GM19240 (cell line): ENCODE results near the gene ITPR3.

ENCODE experiments used
- DNase-seq: peaks from one replicate; pipeline ENCODE4 v3.0.0; 2011; ENCODE audit warnings: low spot score; ENCODE audit not compliant: insufficient read length

Gene ITPR3

DNA sequence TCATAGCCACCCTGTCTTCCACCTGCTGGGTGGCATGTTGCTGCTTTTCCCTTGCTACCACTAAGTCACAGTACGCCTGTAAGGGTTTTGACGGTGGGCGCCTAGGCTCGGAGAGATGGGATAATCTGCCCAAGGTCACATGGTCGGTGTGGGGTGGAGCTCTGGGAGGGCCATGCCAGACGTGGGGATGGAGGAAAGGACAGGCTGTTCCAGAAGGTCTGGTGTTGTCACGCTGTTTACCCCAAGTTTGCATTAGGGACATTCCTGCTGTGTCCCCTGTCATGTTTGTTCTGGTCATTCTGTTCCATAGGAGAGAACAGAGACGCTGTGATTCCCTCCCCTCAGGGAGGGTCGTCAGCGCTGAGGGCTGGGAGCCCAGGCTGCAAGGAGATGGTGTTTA is 109.5 kb downstream of the ITPR3 start:
- no peak for DNase-seq

DNA sequence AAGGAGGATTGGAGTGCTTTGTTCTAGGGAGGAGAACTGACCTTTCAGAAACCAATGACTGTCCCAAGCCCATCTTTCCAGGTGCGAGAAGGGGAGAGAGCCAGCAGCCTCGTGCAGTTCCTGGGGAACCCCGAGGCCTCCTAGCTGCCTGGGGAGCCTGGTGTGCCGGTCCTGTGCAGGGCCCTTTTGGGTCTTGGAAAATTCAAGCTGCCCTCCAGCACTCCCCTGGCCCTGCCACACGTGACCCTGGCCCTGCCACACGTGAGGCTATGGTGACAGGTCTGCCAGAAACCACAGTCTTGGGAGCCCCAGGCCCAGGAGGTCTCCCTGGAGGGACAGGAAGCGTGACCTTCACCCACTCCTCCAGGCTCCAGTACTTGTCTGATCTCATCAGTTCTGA is 109.9 kb downstream of the ITPR3 start:
- no peak for DNase-seq

DNA sequence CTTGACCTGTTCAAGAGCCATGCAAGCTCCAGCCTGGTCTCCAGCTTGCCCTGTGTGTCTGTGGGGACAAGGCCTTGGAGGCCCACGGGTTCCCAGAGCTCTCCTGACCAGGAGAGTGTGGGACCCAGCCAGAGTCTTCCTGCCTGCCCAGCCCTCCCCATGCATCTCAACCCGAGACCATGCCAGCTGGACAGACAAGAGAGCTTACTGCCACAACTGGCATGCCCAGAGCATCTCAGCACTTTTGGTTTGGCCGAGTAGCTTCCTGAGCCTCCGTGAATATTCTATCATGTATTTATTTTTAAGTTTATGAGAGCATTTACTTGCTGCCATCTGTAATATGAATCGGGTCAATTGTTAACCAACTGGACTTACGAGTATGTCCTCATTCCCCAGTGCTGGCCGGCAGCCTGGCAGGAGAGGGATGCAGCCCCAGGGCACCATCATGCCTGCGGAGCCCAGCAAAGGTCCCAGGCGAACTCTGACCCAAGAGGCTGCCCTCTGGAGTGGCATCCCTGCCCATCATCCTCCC is 110.7 kb downstream of the ITPR3 start:
- no peak for DNase-seq

DNA sequence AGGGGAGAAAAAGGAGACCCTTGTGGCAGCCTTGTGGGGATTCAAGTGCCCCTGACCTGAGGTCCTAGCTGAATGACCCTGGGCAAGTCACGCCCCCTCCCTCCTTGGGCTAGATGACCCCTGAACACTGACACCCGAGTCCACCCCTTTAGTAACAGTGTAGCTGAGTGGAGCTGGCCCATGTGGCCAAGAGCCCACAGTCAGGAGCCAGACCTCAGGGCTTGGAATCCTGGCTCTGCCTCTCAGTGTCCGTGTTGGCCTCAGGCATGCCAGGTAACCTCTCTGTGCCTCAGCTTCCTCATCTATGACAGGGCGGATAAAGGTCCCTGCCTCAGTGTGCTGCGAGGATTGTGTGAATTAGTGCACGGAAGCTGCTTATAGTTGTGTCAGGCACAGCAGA is 111.3 kb downstream of the ITPR3 start:
- DNase-seq, result no peak

DNA sequence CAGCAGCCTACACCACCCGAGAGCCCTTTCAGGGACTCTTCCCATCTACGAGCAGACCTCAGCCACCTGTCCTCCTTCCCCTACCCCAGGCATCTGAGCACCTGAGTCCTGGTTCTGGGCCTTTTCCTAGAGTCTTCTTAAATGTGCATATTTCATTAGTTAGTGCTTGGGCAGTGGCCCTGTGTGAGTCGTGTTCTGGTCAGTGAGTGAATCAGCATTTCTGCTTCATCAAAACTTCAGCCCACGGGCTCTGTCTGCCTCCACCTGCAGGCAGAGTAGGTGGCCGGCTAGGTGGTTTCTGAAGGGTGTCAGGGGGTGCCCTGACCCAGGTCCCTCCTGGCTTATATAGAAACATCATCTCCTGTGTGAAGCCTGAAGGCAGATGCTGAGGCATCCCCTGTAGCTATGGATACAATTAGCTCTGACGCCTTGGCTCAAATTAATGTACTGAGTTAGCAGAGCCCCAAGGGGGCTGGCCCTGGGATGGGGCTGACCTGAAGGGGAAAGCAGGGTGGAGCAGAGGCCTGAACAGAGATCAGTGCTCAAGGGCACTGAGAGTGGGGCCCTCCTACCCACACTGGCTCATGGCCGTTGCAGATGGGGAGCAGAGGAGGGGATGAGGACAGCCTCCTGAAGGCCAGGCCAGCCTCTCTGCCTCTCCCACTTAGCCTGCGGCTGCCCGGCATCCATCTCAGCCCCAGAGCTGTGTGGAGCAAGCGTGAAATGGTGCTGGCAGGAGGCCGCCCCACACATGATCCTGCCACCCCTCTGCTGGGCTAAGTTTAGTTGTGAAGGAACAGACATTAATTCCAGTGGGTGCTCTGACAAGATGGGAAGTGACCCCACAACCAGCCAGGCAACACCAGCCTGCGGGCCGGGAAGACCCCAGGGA is 111.9 kb downstream of the ITPR3 start:
- no peak for DNase-seq

DNA sequence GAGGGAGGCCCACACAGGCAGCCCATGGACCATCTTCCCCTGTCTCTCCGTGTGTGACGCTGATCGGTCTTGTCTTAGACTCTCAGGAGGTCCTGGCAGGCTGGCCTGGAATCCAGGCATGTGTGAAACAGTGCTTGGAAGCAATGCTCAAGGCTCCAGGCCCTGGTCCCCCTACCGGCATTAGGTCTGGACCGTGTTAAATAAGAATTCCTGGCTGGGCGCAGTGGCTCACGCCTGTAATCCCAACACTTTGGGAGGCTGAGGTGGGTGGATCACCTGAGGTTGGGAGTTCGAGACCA is 112.5 kb downstream of the ITPR3 start:
- DNase-seq, result no peak

DNA sequence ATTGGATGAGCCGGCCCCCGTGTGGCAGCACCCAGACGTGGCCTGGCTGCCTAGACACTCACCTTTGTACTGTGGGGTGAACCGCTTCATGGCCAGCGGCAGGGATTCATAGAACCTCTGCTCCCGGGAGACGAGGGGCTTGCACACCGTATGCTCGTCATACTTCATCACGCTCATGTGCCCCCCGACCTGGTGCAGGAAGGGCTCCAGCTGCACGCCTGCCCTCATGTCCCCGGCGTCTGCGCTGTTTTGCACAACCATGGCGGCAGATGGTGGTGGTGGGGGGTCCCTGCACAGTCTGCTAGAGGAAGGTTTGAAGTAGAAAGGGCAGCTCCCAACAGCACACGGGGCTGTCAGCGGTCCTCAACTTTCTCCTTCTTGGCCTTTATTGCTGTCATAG is 114.1 kb downstream of the ITPR3 start:
- DNase-seq, result no peak

DNA sequence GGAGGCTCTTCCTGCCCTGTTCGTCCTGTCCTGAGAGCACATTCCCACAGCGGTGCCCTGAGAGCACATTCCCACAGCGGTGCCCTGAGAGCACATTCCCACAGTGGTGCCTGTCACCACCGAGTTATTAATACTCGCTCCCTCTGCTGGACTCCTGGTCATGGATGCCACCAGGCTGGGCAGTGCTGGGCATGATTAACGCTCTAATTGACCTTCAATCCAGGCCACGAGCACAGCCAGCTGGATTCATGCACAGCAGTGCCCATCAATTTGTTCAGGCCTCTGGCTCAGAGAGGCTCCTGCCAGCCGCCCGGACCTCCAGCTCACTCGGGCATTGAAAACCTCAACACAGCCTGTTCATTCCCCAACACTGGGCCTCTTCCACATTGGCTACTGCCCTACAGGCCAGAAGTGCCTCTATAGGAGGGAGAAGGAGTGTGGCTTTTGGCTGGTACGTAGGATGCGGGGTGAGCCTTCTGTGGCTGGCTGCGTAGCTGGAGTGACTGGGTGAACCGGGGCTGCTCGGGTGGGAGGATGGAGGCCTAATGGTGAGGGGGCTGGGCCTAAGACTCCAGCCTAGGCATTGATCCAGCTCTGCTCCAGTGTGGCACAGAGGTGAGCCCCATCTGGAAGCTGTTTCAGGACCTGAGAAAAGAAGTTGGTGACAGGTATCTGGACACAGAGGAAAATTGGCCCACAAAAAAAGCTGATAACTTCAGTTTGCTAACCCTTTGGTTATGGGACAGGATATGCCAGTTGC is 116.3 kb downstream of the ITPR3 start:
- no peak for DNase-seq

DNA sequence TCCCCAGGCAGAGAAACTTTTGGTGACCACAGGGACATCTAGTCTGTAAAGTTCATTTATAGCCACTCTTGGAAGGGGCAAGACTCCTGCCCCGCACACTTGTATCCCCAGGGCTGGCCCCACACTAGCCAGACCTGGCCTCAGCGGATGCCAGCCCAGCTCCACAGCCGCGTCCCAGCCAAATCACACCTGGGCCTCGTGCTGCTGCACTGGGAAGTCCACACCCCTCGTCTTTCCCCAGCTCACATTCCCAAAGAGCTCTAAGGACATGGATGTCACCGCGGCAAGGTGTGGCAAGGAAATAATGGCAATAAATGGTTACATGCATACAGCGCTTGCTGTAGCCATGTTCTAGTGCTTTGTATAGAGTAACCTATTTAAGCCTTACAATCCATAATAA is 117.0 kb downstream of the ITPR3 start:
- no peak for DNase-seq

DNA sequence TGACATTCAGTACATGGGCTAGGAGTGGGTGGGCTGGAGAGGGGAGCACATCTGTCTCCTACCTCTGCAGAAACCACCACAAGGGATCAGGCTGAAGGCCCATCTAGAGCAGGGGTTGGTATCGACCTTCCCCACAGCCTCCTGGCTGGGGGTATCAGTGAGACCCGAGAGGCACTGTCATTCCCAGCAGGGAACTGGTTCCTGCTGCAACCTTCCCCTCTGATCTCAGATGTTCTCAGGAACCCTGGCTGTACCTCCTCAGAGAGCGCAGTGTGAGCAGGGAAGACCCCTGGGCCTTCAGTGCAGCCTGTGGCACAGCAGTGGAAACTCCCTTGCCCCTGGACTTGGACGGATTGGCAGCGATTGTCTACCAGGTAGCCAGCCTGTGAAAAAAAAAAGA is 117.8 kb downstream of the ITPR3 start:
- DNase-seq, result no peak

DNA sequence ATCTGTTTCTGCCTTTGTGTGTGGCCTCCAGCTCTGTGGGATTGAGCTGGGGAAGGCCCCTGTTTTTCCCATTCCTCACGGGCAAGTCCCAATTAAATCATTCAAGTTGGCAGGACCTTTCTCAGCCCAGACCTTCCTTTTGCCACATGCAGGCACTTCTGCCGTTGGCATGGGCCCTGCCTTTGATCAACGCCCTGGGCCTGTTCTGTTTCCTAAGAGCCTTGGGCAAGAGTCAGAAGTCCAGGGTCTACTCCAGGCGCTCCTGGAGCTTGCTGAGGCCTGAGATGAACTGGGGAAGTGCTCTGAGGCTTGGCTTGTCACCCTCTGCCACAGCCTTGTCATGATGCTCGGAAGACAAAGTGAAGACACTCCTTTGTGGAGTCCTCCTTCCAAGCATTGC is 118.4 kb downstream of the ITPR3 start:
- DNase-seq, result no peak

DNA sequence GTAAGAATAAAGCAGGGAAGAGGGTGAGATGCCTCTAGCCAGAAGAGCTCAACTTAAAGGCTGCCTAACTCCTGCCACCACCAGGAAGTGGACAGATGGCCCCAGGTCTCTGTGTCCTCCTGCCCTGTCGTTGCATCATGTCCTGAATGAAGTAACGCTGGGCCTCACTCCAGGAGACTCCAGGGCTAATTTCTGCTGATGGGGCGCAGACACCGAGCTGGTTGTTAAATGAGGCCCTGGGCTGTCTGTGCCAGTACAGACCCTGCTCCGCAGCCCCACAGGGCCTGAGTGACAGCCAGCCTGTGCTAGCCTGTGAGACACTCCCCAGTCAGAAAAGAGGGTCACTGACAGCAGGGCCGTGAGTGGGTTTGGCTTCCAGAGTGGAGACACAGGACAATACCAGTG is 119.1 kb downstream of the ITPR3 start:
- DNase-seq, result no peak

DNA sequence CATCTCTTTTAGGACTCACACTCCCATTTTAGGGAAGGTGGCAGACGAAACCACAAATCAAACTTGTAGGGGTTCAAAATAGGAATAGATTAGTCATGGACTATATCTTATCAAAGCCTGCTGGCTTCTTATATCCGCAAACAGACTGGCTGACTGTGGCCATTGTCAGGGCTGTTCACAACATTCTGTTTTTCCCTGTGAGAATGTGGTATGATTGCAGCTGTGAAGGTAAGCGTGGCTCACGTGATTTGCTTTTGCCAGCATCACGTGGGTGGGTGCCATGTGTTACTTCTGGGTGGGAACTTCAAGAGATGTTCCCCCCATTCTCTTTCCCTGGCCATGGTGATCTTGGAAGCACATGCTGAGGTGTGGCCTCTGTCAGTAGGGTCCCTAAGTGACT is 119.7 kb downstream of the ITPR3 start:
- DNase-seq, result no peak

DNA sequence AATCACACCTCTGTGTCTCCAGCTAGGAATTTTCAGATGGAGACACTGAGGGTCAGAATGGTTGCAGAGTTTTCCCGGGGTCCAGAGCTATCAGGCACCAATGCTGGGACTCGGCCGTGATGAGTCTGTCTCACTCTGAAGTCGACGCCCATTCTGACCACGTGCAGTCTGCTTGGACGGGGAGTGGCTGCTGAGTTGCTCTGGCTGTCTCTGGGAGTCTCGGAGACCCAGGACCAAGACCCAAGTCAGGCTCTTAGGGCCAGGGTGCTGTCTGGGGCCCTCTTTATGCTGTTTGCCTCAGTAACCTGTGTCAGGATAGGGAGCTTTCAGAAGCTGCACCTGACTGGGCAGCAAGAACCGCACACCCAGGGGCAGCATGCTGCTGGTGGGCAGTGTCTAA is 121.0 kb downstream of the ITPR3 start:
- no peak for DNase-seq

DNA sequence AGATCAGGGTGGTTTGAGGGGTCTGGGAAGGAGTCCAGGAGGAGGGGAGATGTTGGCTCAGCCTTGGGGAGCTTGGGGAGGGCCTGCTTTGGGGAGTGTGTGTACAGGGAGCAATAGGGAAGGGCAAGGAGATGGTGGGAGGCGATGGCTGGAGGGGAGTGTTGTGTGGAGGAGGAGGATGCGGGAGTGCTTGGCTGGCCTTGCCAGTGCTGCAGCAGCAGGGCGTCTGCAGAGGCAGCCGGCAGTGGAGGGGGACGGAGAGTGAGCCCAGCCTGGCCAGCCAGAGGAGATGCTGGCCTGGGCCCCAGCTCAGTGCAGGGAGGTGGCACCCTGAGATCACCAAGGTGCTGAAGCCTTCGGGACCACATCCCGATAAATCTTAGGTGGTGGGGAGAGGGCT is 121.7 kb downstream of the ITPR3 start:
- no peak for DNase-seq

DNA sequence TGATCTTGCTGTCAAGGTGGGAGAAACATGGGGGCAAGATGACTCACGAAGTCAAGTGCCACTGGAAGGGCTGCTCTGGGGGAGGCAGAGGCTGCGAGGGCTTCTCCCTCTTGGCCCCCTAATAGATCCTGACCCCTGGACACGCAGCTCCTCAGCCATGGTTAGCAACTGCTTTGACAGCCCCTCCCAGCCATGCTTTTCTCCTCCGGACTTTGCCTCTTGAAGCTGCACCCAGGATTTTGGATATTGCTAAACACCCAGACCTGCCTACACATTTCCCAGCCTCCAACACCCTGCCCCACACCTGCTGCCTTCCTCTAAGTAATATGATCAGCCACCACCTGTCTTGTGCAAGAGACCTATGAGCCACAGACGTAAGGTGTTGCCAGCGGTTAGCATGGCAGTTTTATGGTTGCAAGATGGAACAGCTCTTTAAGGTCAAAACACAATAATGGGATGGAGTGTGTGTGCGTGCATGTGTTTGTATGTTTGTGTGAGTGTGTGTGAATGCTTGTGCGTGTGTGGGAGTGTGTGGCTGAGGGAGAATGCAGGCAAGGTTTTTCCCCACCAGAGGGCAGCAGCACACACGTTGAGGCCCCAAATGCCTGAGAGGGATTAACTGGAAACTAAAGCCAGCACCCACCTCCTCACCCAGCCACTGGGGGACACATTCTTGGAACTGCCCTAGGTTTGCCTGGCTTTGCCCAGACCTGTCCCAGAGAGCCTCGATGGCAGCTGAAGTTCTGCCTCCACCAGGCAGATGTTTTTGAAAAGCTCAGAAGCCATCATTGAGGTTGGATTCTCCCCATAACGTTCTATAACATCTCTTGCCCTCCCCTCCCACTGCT is 123.1 kb downstream of the ITPR3 start:
- peak; percentile 87 for DNase-seq

DNA sequence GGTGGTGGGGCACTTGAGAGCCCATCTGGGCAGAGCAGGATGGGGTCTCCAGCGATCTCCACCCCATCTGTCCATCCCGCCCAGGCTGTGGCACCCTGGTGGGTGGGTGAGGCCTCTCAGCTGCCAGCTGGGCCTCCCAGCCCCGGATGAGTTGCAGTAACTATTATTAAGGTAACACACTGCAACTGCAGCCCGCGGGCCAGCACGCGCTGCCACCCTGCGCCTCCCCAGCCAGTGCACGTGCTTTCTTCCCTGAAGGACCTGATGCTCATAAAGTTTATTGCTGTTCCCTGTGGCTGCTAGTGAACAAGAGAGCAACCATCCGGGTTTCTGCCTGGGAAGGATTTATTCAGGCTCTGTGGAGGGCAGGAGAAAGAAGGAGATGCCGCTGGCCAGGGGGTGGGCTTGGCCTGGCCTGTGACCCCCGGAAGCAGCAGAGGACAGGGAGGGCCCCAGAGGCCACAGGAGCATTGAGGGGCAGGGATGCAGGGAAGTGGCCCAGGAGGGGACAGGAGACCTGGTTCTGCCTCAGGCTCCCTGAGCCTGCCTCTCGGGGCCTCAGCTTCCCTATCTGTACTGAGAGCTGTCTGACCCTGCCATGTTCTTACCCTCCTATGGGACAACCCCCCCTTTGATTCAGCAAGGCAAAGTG is 123.9 kb downstream of the ITPR3 start:
- DNase-seq, result no peak

DNA sequence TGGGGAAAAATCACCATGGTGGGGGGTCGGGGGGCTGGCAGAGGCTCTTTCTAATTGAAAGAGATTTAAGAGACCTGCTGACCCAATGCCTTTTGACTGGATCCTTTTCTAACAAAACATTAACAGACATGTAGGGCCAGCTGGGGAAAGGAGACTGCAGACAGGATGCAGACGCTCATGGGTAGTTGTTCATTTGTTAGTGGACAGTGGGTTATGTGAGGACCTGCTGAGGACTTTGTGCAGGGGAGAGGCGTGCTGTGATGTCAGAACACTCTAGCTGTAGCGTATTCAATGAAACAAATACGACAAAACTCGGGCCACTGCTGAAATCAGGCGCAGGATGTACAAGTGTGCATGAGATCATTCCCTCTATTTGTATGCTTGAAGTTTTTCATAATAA is 124.4 kb downstream of the ITPR3 start:
- no peak for DNase-seq
